GM18951 (cell line): Measurements from ENCODE around the gene POLA2.
"Not testable (repeated sequence)": the region's sequence is repeated elsewhere in the genome, so short reads cannot be mapped to it uniquely, and the experiment has no call there.

Source experiments
- POLR2A ChIP-seq: IDR thresholded peaks from 4 replicates; pipeline ENCODE4 v1.6.1; 2011; ENCODE audit warnings: mild to moderate bottlenecking; ENCODE audit not compliant: insufficient read length, insufficient read depth; ENCODE audit errors: extremely low read depth
- in situ Hi-C: fragments of 300-500 bp; cut with MboI; formaldehyde crosslinking; loops from one replicate; pipeline ENCODE4 v1.12.0; 2022; ENCODE audit warnings: low sequenced_read_pairs, mixed read lengths, inconsistent platforms; ENCODE audit not compliant: unreplicated experiment

The POLA2 gene

GRCh38 chr11:65329944-65330403 is 68.2 kb downstream of the POLA2 start:
- TF ChIP-seq POLR2A, result no peak
- in situ Hi-C loops, result no loop called here

GRCh38 chr11:65330544-65330943 is 68.8 kb downstream of the POLA2 start:
- in situ Hi-C loops, result no loop called here
- no peak for TF ChIP-seq POLR2A

- in situ Hi-C loops, result not testable (repeated sequence)
These were observed 70.8 kb downstream of the POLA2 start for GRCh38 chr11:65332591-65332990.

GRCh38 chr11:65334696-65335295 is 73.0 kb downstream of the POLA2 start:
- no peak for TF ChIP-seq POLR2A
- in situ Hi-C loops, result no loop called here

- TF ChIP-seq POLR2A, result no peak
- in situ Hi-C loops, result no loop called here
These were observed 76.9 kb downstream of the POLA2 start for GRCh38 chr11:65338676-65339075.

GRCh38 chr11:65340226-65340625 is 78.5 kb downstream of the POLA2 start:
- TF ChIP-seq POLR2A, result no peak

GRCh38 chr11:65341856-65342255 is 80.1 kb downstream of the POLA2 start:
- no peak for TF ChIP-seq POLR2A
- in situ Hi-C loops, result no loop called here

More at GRCh38 chr11:65340226-65340625, 78.5 kb downstream of the POLA2 start:
- in situ Hi-C loops, result no loop called here
